ENCODE data around the gene BBC3. TPM values are rescaled to one million over a fixed set of nuclear protein-coding genes. Genes with fewer than 3 reads are reported as not detected.

The BBC3 gene
- polyA plus RNA-seq, 1 donor (not counting 4 experiments of a cell fraction or from before 2014, with no cell fraction given) = 1.1 TPM

- Histone ChIP-seq H3K9me1 (ENCODE audit: control insufficient read depth, extremely low read depth, insufficient read depth, low read length) (no peaks in the 10 kb centered on the region), H3K4me3 (ENCODE audit: control insufficient read depth in 2 of 3, extremely low read depth in 1 of 3, insufficient read depth in 2 of 3, low read depth in 1 of 3, low read length in 3 of 3) (no peak overlapping the region), H3K4me2 (ENCODE audit: control insufficient read depth, extremely low read depth, insufficient read depth, low read depth, low read length) (no peak overlapping the region), H3K27ac (ENCODE audit: control insufficient read depth, insufficient read depth, low read length) (no peak overlapping the region), H3K27me3 (ENCODE audit: control insufficient read depth, extremely low read depth, insufficient read depth, low read length) (no peaks in the 10 kb centered on the region), H3K9me3 (ENCODE audit: control insufficient read depth, low read depth, low read length) (no peaks in the 10 kb centered on the region), H3K36me3 (ENCODE audit: control insufficient read depth in 2 of 2, extremely low read depth in 1 of 2, insufficient read depth in 2 of 2, low read length in 2 of 2) (no peaks in the 10 kb centered on the region), H3K9ac (ENCODE audit: control insufficient read depth, extremely low read depth, insufficient read depth, low read length) (no peak overlapping the region), H2AFZ (ENCODE audit: control insufficient read depth, low read length) (no peak overlapping the region), H3K79me2 (ENCODE audit: control insufficient read depth, insufficient read depth, low read length) (no peaks in the 10 kb centered on the region), H3K4me1 (ENCODE audit: control insufficient read depth, extremely low read depth, insufficient read depth, low read length) (peaks cover 3% of the 10 kb centered on the region), H4K20me1 (ENCODE audit: control insufficient read depth, extremely low read depth, insufficient read depth, low read length) (no peaks in the 10 kb centered on the region)
- dilution Hi-C loops (cut with MboI; ENCODE audit: extremely low pct_ligation_motif_present, low sequenced_read_pairs) = no loop called here
- DNase-seq (ENCODE audit: low read depth, low spot score) (no peak), FAIRE-seq (no peak)
- TF ChIP-seq CTCF (optimal IDR thresholded peaks at IDR 0.05 in 1 of 3, IDR thresholded peaks at IDR 0.05 in 1 of 3, conservative IDR thresholded peaks at IDR 0.05 in 1 of 3; ENCODE audit: extremely low read depth in 1 of 3, insufficient read depth in 2 of 3, low read length in 3 of 3) (no peak), EZH2 (IDR thresholded peaks at IDR 0.05; ENCODE audit: low read length) (no peak)
These were observed 15.4 kb downstream of the BBC3 start for GRCh38 chr19:47215581-47215980.

GRCh38 chr19:47210689-47211316 lies 20.2 kb downstream of the BBC3 start:
- Histone ChIP-seq H3K36me3 (ENCODE audit: control insufficient read depth in 2 of 2, extremely low read depth in 1 of 2, insufficient read depth in 2 of 2, low read length in 2 of 2) (peaks cover 10 to 28% of the 10 kb centered on the region in 2 experiments), H3K4me1 (ENCODE audit: control insufficient read depth, extremely low read depth, insufficient read depth, low read length) (peaks cover 3% of the 10 kb centered on the region), H3K9ac (ENCODE audit: control insufficient read depth, extremely low read depth, insufficient read depth, low read length) (peak overlapping the region; percentile 8), H3K9me3 (ENCODE audit: control insufficient read depth, low read depth, low read length) (no peaks in the 10 kb centered on the region), H3K27ac (ENCODE audit: control insufficient read depth, insufficient read depth, low read length) (peak overlapping the region; percentile 65), H3K79me2 (ENCODE audit: control insufficient read depth, insufficient read depth, low read length) (no peaks in the 10 kb centered on the region), H3K27me3 (ENCODE audit: control insufficient read depth, extremely low read depth, insufficient read depth, low read length) (no peaks in the 10 kb centered on the region), H3K9me1 (ENCODE audit: control insufficient read depth, extremely low read depth, insufficient read depth, low read length) (no peaks in the 10 kb centered on the region), H2AFZ (ENCODE audit: control insufficient read depth, low read length) (no peak overlapping the region), H3K4me2 (ENCODE audit: control insufficient read depth, extremely low read depth, insufficient read depth, low read depth, low read length) (no peak overlapping the region), H3K4me3 (ENCODE audit: control insufficient read depth in 2 of 3, extremely low read depth in 1 of 3, insufficient read depth in 2 of 3, low read depth in 1 of 3, low read length in 3 of 3) (no peak overlapping the region), H4K20me1 (ENCODE audit: control insufficient read depth, extremely low read depth, insufficient read depth, low read length) (no peaks in the 10 kb centered on the region)
- dilution Hi-C loops (cut with MboI; ENCODE audit: extremely low pct_ligation_motif_present, low sequenced_read_pairs) = no loop called here
- no peak for DNase-seq (ENCODE audit: low read depth, low spot score)
- TF ChIP-seq EZH2 (IDR thresholded peaks at IDR 0.05; ENCODE audit: low read length) (no peak), CTCF (optimal IDR thresholded peaks at IDR 0.05 in 1 of 3, IDR thresholded peaks at IDR 0.05 in 1 of 3, conservative IDR thresholded peaks at IDR 0.05 in 1 of 3; ENCODE audit: extremely low read depth in 1 of 3, insufficient read depth in 2 of 3, low read length in 3 of 3) (peak; percentile 64 to 89 (median 67))
- peak; percentile 81 for FAIRE-seq
